LHCN-M2 (cell line): Measurements from ENCODE around the gene CUEDC1. TPM values are rescaled to one million over a fixed set of nuclear protein-coding genes. Genes with fewer than 3 reads are reported as not detected.
A peak's percentile ranks its signal among the peaks of the same experiment; 100 is the strongest.

Source experiments
- DNase-seq: peaks from one replicate; pipeline ENCODE4 v3.0.0-alpha.2; 2012; ENCODE audit warnings: low read depth
- total RNA-seq: library from RNA; depleted of rRNA; stranded (reverse); fragments of >200 nt; gene quantifications from 2 replicates; pipeline ENCODE4 v1.2.3, GENCODE V29; 2014

CUEDC1 gene
- total RNA-seq, 1 experiment from 2014 or later = 29.6 TPM

GRCh38 chr17:57876866-57877237 lies 78.4 kb downstream of the CUEDC1 start:
- no peak for DNase-seq

DNA sequence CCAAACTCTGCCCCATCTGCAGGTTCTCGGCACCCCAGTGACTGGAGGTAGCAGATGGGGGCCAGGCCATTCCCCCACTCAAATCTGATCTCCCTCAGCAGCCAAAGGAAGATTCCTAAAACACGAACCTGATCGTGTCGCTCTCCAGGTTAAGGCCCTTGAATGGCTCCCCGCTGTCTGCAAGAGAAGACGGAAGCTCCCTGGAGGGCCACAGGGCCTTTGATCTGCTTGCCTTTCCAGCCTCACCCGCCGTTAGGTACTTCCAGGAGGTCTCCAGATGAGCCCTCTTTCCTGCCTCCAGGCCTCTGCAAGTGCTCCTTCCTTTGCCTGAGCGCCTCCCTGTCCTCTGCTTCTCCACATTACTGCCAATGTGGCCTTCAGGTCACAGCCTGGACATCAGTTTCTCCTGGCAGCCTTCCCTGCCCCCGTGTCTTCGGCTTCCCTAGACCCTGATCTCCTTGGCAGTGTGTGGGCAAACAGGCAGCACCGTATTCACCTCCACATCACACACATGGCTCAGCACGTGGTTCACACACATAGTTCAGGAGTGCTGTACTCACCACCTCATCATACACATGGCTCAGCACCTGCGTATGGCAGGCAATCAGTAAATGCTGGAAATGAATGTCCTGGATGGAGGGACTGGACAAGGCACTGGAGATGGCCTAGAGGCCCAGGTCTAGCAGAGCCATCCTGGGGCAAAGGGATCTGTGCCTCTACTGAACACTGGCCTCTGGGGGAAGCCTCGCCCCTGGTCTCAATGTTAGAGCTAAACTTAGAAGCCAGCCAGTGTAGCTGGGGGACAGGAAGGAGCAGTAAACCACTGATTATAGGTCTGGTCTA lies 79.0 kb downstream of the CUEDC1 start:
- no peak for DNase-seq

- peak; percentile 98 for DNase-seq
Measured at GRCh38 chr17:57875290-57876022, 79.8 kb downstream of the CUEDC1 start.

- DNase-seq = peak; percentile 96
Measured at GRCh38 chr17:57874434-57875289, 80.5 kb downstream of the CUEDC1 start.

- no peak for DNase-seq
Measured at GRCh38 chr17:57874058-57874419, 81.2 kb downstream of the CUEDC1 start.

- DNase-seq = no peak
Measured at GRCh38 chr17:57873261-57874057, 81.8 kb downstream of the CUEDC1 start.

- DNase-seq = no peak
Measured at GRCh38 chr17:57872536-57872935, 82.7 kb downstream of the CUEDC1 start.

DNA sequence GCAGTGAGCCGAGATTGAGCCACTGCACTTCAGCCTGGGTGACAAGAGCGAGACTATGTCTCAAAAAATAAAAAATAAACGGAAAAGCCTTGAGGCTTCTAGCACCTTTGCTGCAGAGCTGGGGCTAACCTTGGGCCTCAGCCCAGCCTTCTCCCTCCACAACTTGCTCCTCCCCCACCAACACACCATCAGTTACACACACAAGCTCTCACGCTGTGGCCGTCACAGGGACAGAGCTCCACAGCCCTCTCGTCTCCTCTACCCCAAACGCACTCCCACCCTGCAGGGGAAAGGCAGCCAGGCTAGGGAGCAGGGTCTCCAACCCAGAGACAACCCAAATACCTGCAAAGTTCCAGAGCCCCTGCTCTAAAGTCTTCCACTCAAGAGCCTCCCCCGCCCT lies 83.3 kb downstream of the CUEDC1 start:
- DNase-seq = no peak

DNA sequence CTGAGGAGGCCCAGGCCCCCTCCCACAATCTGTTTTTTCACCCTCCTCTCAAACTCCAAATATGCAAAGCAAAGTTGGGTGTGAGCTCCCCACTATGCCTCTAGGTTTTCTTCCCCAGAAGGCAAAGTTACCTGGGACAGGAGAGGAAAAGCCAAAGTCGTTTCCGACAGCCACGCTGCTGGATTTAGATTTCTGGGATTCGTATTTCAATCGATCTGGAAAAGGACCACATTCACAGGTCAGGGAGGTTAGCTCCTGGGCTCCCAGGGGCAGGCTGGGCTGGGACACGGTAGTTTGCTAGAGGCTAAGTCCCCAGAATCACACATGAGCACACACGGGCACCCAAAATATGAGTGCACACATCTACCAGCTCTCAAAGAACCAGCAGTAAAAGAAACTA lies 84.1 kb downstream of the CUEDC1 start:
- no peak for DNase-seq

DNA sequence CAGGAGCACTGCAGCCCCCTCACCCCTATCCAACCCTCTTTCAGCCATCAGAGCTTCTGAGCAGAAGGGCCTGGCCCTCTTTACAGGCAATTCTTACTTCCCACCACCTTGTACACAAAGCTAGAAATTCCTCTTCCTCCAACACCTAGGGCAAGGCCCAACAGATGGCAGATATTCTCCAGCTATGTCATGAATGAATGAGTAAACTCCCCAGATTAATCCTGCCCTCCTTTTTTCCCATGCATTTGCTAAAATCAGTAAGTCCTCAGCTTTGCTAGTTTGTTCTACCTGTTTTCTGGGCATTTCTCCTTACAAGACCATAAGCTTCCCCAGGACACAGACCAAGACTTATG lies 85.0 kb downstream of the CUEDC1 start:
- peak; percentile 59 for DNase-seq

- DNase-seq = peak; percentile 90
Measured at GRCh38 chr17:57869617-57870282, 85.5 kb downstream of the CUEDC1 start.

DNA sequence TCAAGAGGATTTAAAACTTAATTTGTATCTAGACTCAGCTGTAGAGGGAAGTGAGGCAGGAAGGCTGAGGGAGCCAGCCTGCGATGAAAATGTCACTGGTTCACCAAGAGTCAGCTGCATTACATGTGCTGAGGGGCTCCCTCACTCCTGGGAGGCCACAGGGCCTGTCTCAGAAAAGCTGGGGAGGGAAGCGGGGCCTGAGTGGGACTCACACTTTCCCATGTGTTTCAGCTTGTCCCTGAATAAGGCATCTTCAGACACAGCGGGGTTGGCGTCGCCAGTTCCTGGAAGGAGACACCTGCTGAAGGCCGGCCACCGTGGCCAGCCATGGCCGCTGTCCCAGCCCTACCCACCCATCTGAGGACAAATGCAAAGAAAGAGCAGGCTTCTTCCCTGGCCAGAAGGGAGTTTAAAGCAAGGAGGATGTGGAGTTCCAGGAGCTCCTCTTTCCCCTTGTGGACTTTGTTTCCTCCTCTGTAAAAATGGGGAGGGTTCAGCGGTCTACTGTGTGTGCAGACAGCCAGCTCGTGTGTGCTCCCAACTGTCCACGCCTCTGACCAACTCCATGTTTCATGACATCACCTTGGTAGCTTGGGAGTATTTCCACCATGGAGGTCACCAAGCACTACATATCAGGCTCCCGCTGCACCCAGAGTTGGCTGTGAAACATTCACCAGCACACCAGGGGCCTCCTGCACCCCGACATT lies 86.1 kb downstream of the CUEDC1 start:
- DNase-seq = no peak

DNA sequence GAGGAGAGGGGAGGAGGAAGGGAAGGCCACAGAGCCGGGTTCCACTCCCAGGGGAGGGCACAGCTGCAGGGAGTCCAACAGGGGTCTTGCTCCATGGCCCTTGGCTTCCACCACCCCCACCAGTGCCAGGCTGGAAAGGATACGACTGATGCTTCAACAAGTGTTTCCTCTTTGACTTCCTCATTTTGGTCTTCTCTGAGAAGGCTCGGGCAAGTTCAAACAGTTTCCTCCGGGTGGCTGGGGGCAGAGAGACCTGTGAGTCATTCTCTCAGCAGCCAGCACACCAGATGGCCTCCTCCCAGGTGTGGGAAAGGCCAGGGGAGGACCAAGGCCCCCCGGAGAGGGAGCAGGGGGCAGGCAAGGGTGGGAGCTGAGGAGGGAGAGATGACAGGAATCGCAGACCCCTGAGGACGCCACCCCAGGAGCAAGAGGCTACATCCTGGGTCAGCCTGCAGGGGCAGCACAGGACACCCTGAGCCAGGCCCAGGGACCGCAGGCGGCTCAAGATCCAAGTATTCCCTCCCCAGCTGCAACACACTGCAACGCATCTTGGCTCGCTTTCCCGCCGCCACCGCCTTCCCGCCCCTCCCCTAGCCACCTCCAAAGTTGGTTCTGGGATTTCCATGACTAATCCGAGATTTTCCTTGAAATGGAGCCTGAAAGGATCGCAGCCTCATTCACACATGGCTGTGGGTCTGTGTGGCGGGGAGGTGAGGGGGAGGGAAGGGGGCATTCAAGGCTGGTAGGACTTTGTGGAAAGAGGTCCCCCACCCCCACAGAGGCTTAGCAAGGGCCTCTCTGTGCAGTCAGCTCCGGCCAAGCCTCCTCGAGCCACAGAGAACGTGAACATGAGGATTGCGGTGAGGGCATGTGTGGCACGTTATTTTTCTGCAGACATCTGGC lies 87.0 kb downstream of the CUEDC1 start:
- peak; percentile 83 for DNase-seq

DNA sequence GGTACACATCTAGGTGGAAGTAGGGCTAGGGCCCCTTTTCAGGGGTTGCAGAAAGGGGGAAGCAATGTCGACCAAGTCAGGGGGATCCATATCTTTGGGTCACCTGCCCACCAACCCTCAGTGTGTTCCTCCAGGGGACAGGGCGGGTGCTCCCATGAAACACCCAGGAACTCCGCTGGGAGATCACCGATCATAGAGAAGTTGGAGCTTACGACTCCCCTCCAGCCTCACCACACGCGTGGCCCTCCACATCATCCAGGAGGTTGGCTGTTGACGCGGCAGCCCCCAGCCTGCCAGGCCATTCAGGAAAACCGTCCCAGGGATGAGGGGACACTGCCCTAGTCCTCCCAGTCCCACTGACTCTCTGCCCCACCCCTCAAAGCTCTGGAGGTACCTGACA lies 88.1 kb downstream of the CUEDC1 start:
- DNase-seq = no peak

DNA sequence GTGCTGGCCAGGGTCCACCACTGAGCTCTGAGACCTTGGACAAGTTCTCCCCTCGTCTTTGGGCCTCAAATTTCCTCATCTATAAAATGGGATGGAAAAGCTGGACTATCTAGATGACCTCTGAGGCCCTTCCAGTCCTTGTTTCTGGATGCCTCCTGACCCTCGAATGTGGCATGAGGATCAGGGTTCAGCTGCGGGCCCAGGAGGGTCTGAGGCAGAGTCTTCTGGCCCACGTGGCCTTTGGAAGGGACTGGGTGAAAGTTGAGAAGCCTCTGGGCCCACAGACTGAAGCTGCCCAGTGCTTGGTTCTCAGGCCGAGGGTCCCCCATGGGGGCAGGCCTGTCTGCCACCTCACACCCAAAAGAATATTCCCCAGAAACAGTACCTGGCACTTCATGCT lies 88.5 kb downstream of the CUEDC1 start:
- no peak for DNase-seq

DNA sequence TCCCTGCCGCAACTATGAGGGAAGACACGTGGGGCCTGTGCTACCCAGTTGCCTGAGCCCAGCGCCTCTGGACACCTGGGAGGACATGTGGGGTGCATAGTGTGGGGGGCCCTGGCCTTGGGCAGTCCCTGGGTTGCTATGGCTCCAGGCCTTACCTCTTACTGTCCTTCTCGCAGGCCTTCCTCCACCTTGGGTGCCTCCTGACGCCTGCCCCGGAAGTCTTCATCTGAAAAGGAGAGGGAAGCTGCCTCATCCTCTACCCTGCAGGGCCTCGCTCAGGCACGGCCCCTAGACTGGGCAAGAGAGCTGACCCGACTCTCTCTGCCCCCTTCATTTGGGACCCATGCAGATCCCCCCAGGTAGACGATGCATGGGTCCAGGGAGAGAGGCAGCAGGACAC lies 88.9 kb downstream of the CUEDC1 start:
- no peak for DNase-seq

DNA sequence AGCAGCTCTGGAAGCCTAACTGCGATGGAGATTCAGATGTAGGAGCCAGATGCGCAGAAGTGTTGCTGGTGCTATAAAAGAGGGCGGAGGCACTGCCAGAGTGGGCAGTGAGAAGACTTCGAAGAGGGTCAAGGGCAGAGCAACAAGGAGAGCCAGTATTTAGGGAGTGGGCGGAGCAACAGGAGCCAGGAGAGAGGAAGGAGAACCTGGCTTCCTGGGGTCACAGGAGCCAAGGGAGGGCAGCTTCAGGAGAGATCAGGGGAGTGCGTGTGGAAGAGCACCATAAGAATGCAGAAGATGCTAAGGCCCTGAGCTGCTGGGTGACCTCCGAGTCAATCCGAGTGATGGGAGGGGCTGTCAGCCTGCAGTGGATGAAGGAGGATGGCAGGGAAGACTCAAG lies 90.9 kb downstream of the CUEDC1 start:
- DNase-seq = no peak

DNA sequence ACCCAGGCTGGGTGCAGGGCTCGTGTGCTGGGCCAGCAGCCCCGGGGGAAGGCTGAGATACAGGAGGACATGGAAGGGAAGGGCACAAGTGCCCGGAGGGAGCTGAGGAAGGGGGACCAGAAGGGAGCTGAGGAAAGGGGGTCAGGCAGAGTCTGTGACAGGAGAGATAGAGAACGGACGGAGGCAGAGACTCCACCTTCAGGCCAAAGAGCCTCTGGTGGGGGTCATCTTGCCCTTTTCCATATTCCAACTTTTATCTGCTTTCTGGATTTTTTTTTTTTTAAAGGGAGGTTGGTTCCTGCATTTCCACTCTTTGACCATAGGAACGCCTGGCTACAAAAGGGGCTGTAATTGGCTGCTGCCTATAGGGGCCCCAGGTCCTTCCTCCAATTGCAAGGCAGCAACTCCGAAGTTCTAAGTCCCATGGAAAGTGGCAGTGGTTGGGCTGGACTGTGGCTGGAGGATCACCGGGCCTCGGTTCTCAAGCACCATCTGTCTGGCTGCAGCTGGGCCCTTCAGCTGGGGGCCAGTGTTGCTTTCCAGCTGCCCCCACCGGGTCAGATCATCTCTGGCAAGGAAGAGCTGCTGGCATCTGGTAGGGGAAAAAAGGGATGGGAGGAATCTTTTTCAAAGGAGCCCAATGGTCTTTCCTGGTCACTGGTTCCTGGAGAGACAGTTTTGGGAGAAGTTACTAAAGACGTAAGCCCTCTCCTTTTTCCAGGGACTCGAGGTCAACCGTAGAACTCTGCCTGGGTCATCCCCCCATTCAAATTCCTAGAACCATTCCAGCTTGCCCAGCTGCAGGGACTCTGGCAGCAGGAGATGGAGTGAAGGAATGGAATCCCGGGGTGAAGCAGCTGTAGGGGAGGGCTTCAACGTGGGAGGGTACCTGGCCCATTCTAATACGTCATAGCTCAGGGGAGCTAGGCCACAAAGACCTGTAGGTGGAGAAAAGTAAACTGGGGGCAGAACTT lies 92.2 kb downstream of the CUEDC1 start:
- DNase-seq = no peak
